ENCODE data around the gene CNOT3.

Gene CNOT3

GRCh38 chr19:54190503-54191010, 53.0 kb downstream of the CNOT3 start (continued):
- TF ChIP-seq ZNF768 (tag by site-specific recombination; IDR thresholded peaks at IDR 0.05) (no peak), ZNF623 (tag by site-specific recombination; IDR thresholded peaks at IDR 0.05) (no peak), ZNF514 (tag by site-specific recombination; IDR thresholded peaks at IDR 0.05) (no peak), BCL11A (tag by site-specific recombination; IDR thresholded peaks at IDR 0.05; ENCODE audit: low read depth) (no peak), TSHZ1 (tag by site-specific recombination; IDR thresholded peaks at IDR 0.05; ENCODE audit: borderline replicate concordance) (no peak), ZNF174 (tag by site-specific recombination; IDR thresholded peaks at IDR 0.05) (no peak)

- peak within 1 kb of the TSS; percentile 90 for H3K27ac ChIP-seq (ENCODE audit: extremely low read depth, low read depth, low read length)
- H3K9me3 ChIP-seq (ENCODE audit: control insufficient read depth, insufficient read depth, low read depth, low read length): no peaks in the 10 kb centered on the region
- CTCF ChIA-PET: interaction anchor here (0.7 to 1.5 kb wide), 6 partner anchors 8 to 75 kb away, joined by 3 to 5 read pairs (median 4); no protein-coding TSS in a partner anchor
- H3K36me3 ChIP-seq (ENCODE audit: control insufficient read depth in 2 of 2, insufficient read depth in 1 of 2, low read length in 2 of 2): peaks cover 32 to 45% of the 10 kb centered on the region in 2 experiments
- H3K4me3 ChIP-seq (ENCODE audit: low read depth, low read length): peak within 1 kb of the TSS; percentile 64
- POLR2A ChIA-PET: interaction anchor here (0.7 to 6.4 kb wide), 10 partner anchors 9 to 272 kb away, joined by 3 to 241 read pairs (median 16); partner anchors contain the start of genes CNOT3, LENG1, LENG9 and PRPF31
- H3K4me1 ChIP-seq (ENCODE audit: control insufficient read depth, insufficient read depth, low read length): peaks cover 14% of the 10 kb centered on the region
- TF ChIP-seq SALL2 (tag by site-specific recombination; IDR thresholded peaks at IDR 0.05; ENCODE audit: borderline replicate concordance): no peak
- TF ChIP-seq ZNF292 (tag by site-specific recombination; IDR thresholded peaks at IDR 0.05; ENCODE audit: borderline replicate concordance, low read depth): no peak
- TF ChIP-seq TSHZ1 (tag by site-specific recombination; IDR thresholded peaks at IDR 0.05; ENCODE audit: borderline replicate concordance): no peak
- TF ChIP-seq ZXDB (tag by site-specific recombination; IDR thresholded peaks at IDR 0.05): 0 out of 2 replicates have a peak, but pooled peaks have one; percentile 65
- TF ChIP-seq ZNF76 (tag by site-specific recombination; IDR thresholded peaks at IDR 0.05; ENCODE audit: borderline replicate concordance, low read depth): peak; percentile 75; the same call in 1 of the 2 replicates
- TF ChIP-seq ZNF621 (tag by site-specific recombination; IDR thresholded peaks at IDR 0.05): no peak
- TF ChIP-seq SP7 (tag by site-specific recombination; IDR thresholded peaks at IDR 0.05): peak; percentile 40
- TF ChIP-seq PRDM4 (tag by site-specific recombination; IDR thresholded peaks at IDR 0.05): no peak
- TF ChIP-seq ZNF561 (tag by site-specific recombination; IDR thresholded peaks at IDR 0.05; ENCODE audit: borderline replicate concordance): peak; percentile 85
- peak; percentile 75; the same call in 1 of the 2 replicates for TF ChIP-seq GLIS2 (tag by site-specific recombination; IDR thresholded peaks at IDR 0.05)
- peak; percentile 91 for TF ChIP-seq ZIC2 (tag by site-specific recombination; IDR thresholded peaks at IDR 0.05)
- TF ChIP-seq ZNF791 (tag by site-specific recombination; IDR thresholded peaks at IDR 0.05): no peak
- TF ChIP-seq ZSCAN18 (tag by site-specific recombination; IDR thresholded peaks at IDR 0.05): no peak
- TF ChIP-seq TRIM28 (IDR thresholded peaks at IDR 0.05; ENCODE audit: borderline replicate concordance, low read length): no peak
- TF ChIP-seq ZSCAN30 (tag by site-specific recombination; IDR thresholded peaks at IDR 0.05): no peak
- peak; percentile 10; the same call in 1 of the 2 replicates for TF ChIP-seq ZBTB6 (tag by site-specific recombination; IDR thresholded peaks at IDR 0.05)
- TF ChIP-seq ZNF777 (tag by site-specific recombination; IDR thresholded peaks at IDR 0.05; ENCODE audit: borderline replicate concordance): no peak
These were observed 53.6 kb downstream of the CNOT3 start, which contains the start of gene TSEN34 for GRCh38 chr19:54191011-54191810. Gene TSEN34, plus strand, starts transcription at chr19:54191308. Its CDS starts 57 bp downstream, at chr19:54191365.
